Measurements from ENCODE around the gene LYST.

GRCh38 chr1:235642943-235643371 lies 223.7 kb downstream of the LYST start:
- TF ChIP-seq EP300 (IDR thresholded peaks at IDR 0.05; ENCODE audit: borderline replicate concordance in 1 of 2, low read depth in 1 of 2, low read length in 1 of 2) (no peak), TCF12 (IDR thresholded peaks at IDR 0.05) (no peak), IRF3 (IDR thresholded peaks at IDR 0.05; ENCODE audit: low read depth, low read length) (no peak), MEF2A (IDR thresholded peaks at IDR 0.05; ENCODE audit: borderline replicate concordance, low read depth) (no peak), CTCF (IDR thresholded peaks at IDR 0.05) (no peak), EZH2phosphoT487 (IDR thresholded peaks at IDR 0.05; ENCODE audit: borderline replicate concordance, low read depth) (no peak), NFIC (IDR thresholded peaks at IDR 0.05; ENCODE audit: borderline replicate concordance) (no peak), RXRA (IDR thresholded peaks at IDR 0.05; ENCODE audit: borderline replicate concordance, low read depth) (no peak)
